GM12874 (cell line): ENCODE results near the gene HAPLN2.

Source experiments
- CTCF ChIP-seq: IDR thresholded peaks from 2 replicates; pipeline ENCODE4 v1.5.1; 2011; ENCODE audit warnings: low read depth, mild to moderate bottlenecking, control low read depth, low read length, moderate library complexity; ENCODE audit not compliant: insufficient read depth

Gene HAPLN2

GRCh38 chr1:156626079-156626438 lies 6.8 kb downstream of the HAPLN2 start:
- TF ChIP-seq CTCF, result no peak

DNA sequence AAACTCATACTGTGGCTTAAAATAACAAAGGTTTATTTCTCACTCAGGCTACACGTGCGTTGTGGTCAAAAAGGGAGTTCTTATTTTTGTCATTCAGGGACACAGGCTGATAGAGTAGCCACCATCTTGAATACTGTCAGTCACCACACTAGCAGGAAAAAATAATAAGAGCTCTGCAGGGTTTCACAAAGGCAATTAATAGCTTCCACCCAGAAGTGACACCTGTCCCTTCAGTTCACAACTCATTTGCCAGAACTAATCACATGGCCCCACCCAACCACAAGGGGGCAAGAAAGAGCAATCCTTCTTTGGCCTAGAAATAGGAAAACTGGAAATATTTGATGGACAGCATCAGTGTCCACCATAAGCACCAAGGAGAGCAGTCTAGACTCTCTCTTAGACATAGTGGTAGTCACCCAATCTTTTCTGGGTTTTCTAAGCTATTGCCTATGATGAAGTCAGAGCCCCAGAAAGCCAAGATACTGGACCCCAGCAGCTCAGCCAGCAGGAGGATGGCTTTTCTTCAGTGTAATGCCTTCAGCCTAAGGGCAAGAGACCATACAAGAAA lies 8.2 kb downstream of the HAPLN2 start:
- peak; percentile 12; the same call in 1 of the 2 replicates for TF ChIP-seq CTCF

- no peak for TF ChIP-seq CTCF
Observed at GRCh38 chr1:156629823-156630449, 10.7 kb downstream of the HAPLN2 start.

GRCh38 chr1:156632355-156632754 lies 13.1 kb downstream of the HAPLN2 start:
- TF ChIP-seq CTCF, result no peak

DNA sequence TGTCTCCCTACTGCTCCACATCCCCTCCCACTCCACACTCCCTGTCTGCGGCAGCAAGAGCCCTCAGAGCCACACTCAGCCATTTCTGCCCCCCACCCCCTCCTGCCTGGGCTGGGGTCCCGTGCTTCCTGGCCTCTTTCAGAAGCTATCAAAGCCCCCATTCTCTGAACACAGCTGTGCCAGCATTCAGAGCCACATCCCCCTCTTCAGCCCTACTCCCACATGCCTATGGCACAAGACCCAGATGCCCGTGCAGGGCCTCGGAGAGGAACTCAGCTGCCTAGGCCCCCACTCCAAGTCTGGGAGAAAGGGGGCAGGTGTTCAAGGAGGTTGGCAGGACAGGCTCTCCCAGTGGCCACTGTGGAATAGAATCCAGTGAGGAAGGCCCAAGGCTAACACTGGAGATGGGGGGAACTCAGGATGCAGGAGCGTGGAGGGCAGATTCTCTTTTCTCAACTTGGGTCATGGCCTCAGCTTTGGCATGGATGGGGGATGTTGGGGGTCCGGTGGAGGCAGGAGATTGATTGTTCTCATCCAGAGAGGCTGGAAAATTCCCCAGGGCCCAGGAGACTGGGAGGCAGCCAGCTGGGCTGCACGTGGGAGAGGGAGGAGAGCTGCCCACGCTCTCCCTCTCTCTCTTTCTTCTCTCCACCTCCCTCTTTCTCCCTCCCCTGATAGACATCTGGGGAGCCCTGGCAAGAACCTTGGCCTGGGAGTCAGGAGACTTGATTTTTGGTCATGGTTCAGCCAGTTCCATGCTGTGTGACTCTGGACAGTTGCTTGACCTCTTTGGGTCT lies 19.2 kb downstream of the HAPLN2 start:
- TF ChIP-seq CTCF, result no peak

DNA sequence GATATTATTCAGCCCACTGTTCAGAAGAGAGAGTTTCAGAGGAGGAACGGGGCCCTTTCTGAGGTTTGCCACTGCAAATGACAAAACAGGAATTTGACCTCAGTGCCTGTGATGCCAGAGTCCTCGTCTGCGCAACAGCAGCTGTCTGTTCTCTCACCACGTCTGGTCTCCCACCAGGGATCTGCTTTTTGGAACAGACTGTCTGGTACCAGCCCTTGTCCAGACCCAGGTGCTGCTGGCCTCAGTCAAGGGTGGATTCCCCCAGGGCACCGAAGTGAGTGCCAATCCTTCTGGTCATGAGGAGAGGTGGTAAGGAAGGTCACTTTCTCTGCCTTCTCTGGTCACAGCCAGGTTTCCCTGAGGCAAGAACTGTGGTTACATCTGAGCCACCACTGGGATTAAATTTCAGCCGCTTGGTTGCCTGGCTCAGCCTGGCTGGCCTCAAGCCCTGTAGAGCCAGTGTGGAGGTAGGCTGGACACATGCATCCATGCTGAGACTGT lies 20.4 kb downstream of the HAPLN2 start:
- no peak for TF ChIP-seq CTCF
